Endothelial cell (in vitro differentiated cells): ENCODE measurements around the gene LLCFC1. TPM values are rescaled to one million over a fixed set of nuclear protein-coding genes. Genes with fewer than 3 reads are reported as not detected.

Experiments
- DNase-seq: peaks from one replicate; pipeline ENCODE4 v3.0.0; 2021; ENCODE audit warnings: low spot score
- H3K27ac Mint-ChIP-seq: one replicate; pipeline ENCODE4 v1.8.0; 2021; ENCODE audit warnings: mixed read lengths, inconsistent platforms; ENCODE audit not compliant: unreplicated experiment
- H3K27me3 Mint-ChIP-seq: one replicate; pipeline ENCODE4 v1.8.0; 2021; ENCODE audit warnings: mild to moderate bottlenecking, moderate library complexity, mixed read lengths, inconsistent platforms; ENCODE audit not compliant: unreplicated experiment
- H3K36me3 Mint-ChIP-seq: one replicate; pipeline ENCODE4 v1.8.0; 2021; ENCODE audit warnings: mild to moderate bottlenecking, low read depth, mixed read lengths, inconsistent platforms; ENCODE audit not compliant: unreplicated experiment
- H3K4me1 Mint-ChIP-seq: one replicate; pipeline ENCODE4 v1.8.0; 2021; ENCODE audit warnings: mild to moderate bottlenecking, mixed read lengths, inconsistent platforms; ENCODE audit not compliant: unreplicated experiment
- H3K4me3 Mint-ChIP-seq: one replicate; pipeline ENCODE4 v1.8.0; 2021; ENCODE audit warnings: mild to moderate bottlenecking, mixed read lengths, inconsistent platforms; ENCODE audit not compliant: unreplicated experiment
- H3K9me3 Mint-ChIP-seq: one replicate; pipeline ENCODE4 v1.8.0; 2021; ENCODE audit warnings: mixed read lengths, inconsistent platforms; ENCODE audit not compliant: unreplicated experiment
- total RNA-seq: library from RNA; stranded (reverse); fragmentation: NEBNext Ultra II Directional; extraction: Animal tissue kit (Norgen Biotek cat#: 25700); gene quantifications from one replicate; pipeline ENCODE4 v1.2.1, GENCODE V29; 2021; ENCODE audit not compliant: unreplicated experiment
- TF ChIP-seq, protein P1 (sequence below): fragments of 200-600 bp; sonication (generic); IDR thresholded peaks from one replicate; pipeline ENCODE4 v1.5.0; 2021; ENCODE audit warnings: antibody characterized with exemption; ENCODE audit not compliant: unreplicated experiment

LLCFC1 gene
- total RNA-seq, 1 donor from 2014 or later = not detected

DNA sequence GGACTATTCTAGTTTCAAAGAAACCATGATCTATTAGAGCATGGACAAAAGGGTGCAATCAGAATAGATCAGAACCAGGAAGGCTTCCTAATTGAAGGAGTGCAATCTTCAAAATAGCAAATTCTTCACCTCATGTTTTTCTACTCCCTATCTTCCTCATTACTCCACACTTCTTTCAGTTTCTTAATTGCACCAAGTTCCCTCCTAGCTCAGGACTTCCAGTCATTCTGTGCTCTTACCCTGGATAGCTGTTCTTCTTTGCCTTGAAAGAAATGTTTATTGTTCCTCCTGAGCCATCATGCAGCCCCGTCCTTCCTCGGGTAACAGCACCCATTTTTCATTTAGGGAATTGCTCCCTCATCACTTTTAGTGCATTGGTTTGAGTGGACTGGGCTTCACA is 28.8 kb upstream of the LLCFC1 start:
- TF ChIP-seq, protein P1, sequence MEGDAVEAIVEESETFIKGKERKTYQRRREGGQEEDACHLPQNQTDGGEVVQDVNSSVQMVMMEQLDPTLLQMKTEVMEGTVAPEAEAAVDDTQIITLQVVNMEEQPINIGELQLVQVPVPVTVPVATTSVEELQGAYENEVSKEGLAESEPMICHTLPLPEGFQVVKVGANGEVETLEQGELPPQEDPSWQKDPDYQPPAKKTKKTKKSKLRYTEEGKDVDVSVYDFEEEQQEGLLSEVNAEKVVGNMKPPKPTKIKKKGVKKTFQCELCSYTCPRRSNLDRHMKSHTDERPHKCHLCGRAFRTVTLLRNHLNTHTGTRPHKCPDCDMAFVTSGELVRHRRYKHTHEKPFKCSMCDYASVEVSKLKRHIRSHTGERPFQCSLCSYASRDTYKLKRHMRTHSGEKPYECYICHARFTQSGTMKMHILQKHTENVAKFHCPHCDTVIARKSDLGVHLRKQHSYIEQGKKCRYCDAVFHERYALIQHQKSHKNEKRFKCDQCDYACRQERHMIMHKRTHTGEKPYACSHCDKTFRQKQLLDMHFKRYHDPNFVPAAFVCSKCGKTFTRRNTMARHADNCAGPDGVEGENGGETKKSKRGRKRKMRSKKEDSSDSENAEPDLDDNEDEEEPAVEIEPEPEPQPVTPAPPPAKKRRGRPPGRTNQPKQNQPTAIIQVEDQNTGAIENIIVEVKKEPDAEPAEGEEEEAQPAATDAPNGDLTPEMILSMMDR = no peak
- Mint-ChIP-seq H3K36me3 (no peaks in the 10 kb centered on the region), H3K4me1 (peaks cover 23% of the 10 kb centered on the region), H3K27me3 (peaks cover 7% of the 10 kb centered on the region), H3K27ac (no peak overlapping the region), H3K9me3 (no peaks in the 10 kb centered on the region), H3K4me3 (no peak overlapping the region)
- DNase-seq = no peak

DNA sequence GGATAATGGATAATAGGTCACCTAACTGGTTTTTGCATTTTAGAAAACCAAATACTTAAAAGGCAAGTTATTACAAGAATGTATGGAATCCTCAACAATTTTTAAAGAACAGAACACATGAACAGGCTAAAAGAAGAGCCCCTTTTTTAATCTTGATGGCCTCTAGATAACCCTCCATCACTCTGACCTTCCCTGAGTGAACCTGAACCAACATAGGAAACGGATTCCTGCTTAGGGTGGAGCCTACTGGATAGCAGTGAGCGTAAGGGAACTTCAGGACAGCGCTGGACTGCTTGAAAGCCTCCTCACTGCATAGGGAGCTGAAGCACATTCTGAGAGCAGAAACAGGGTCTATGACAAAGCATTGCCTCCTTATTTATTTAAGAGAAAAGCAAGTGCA is 26.2 kb upstream of the LLCFC1 start:
- DNase-seq = no peak
- peaks cover 7% of the 10 kb centered on the region for H3K27me3 Mint-ChIP-seq

DNA sequence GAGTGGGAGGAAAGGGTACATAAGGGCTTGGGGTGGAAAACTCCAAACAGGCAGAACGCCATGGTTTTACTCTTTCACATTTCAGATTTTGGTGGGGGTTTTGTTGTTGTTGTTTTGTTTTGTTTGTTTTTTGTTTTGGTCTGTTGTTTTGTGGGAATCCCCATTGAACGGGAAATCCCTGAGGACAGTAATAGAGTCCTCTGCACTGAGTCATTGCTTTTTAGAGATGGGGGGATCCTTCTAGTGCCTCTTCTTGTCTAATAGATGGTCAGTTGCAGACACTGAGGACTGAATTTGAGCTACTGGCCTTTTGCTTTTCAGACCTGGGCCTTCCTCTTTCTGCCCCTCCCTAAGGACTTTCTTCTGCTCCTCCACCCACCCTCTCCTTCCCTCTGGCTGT is 25.7 kb upstream of the LLCFC1 start:
- H3K36me3 Mint-ChIP-seq = no peaks in the 10 kb centered on the region
- H3K27ac Mint-ChIP-seq = peak overlapping the region; percentile 88
- peaks cover 7% of the 10 kb centered on the region for H3K27me3 Mint-ChIP-seq
- no peak overlapping the region for H3K4me3 Mint-ChIP-seq
- no peaks in the 10 kb centered on the region for H3K9me3 Mint-ChIP-seq
- peaks cover 23% of the 10 kb centered on the region for H3K4me1 Mint-ChIP-seq
- DNase-seq = no peak
- TF ChIP-seq, protein P1 = no peak

More for the DNA sequence above, 26.2 kb upstream of the LLCFC1 start:
- H3K9me3 Mint-ChIP-seq = no peaks in the 10 kb centered on the region
- peaks cover 23% of the 10 kb centered on the region for H3K4me1 Mint-ChIP-seq
- no peaks in the 10 kb centered on the region for H3K36me3 Mint-ChIP-seq
- TF ChIP-seq, protein P1 = no peak
- no peak overlapping the region for H3K27ac Mint-ChIP-seq
- H3K4me3 Mint-ChIP-seq = no peak overlapping the region

DNA sequence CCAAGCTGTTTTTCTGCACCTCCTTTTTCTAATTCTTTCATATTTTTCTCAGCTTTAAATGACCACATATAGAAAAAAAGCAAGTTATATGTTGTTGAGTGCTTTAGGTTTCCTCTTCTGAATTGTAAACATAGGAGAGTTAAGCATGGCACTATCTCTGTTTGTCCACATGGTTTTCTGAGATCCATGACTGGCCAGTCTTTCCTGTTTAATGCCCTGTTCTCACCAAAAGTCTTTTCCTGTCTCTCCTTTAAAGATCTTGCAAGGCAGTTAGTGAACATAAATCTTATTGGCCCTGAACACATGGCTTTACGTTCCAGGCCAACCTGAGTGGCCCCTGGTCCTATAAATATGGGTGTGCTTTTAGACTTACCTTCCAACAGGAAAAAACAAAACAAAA is 25.2 kb upstream of the LLCFC1 start:
- DNase-seq = no peak
- Mint-ChIP-seq H3K36me3 (no peaks in the 10 kb centered on the region), H3K4me3 (peak overlapping the region; percentile 14), H3K9me3 (no peaks in the 10 kb centered on the region), H3K27ac (peak overlapping the region; percentile 88), H3K27me3 (peaks cover 7% of the 10 kb centered on the region), H3K4me1 (peaks cover 23% of the 10 kb centered on the region)
- TF ChIP-seq, protein P1 = no peak

DNA sequence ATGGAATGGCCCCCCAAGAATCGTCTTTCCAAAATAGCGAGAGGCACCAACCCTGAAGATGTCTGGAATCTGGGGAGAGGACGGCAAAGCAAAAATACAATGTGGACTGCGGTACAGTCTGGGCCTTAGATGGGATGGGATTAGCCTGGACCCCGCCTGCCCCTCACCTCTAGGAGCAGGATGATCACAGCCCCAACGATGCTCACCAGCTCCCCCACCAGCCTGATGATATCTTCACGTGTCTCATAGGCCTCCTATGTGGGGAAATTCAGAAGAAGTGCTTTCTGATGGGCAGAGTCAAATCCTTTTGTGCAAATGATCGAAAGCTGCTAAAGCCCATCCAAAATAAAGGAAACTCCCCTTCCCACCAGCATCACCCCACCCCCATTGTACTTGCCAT is 24.0 kb upstream of the LLCFC1 start:
- H3K4me3 Mint-ChIP-seq = no peak overlapping the region
- H3K9me3 Mint-ChIP-seq = no peaks in the 10 kb centered on the region
- TF ChIP-seq, protein P1 = no peak
- peaks cover 7% of the 10 kb centered on the region for H3K27me3 Mint-ChIP-seq
- H3K36me3 Mint-ChIP-seq = no peaks in the 10 kb centered on the region
- H3K27ac Mint-ChIP-seq = no peak overlapping the region
- DNase-seq = no peak
- peaks cover 23% of the 10 kb centered on the region for H3K4me1 Mint-ChIP-seq
